ENCODE results near the gene CBR3.

CBR3 gene

GRCh38 chr21:36185523-36185922 lies 50.6 kb downstream of the CBR3 start:
- no peak for TF ChIP-seq CTCF (conservative IDR thresholded peaks at IDR 0.05; ENCODE audit: low read length)
- TF ChIP-seq EZH2phosphoT487 (IDR thresholded peaks at IDR 0.05; ENCODE audit: borderline replicate concordance): no peak
- Histone ChIP-seq H3K4me3 (ENCODE audit: low read length, poor library complexity, severe bottlenecking) (no peak overlapping the region), H4K20me1 (ENCODE audit: insufficient read depth, low read length, poor library complexity, severe bottlenecking) (no peaks in the 10 kb centered on the region), H3K9ac (ENCODE audit: low read depth, low read length, poor library complexity, severe bottlenecking) (no peak overlapping the region), H3K9me3 (ENCODE audit: insufficient read depth, low read depth, low read length) (no peaks in the 10 kb centered on the region), H3K9me2 (replicated peaks; ENCODE audit: low read depth, low read length) (no peaks in the 10 kb centered on the region), H3K4me2 (ENCODE audit: low read depth, low read length, poor library complexity, severe bottlenecking) (no peak overlapping the region), H2AFZ (ENCODE audit: low read length) (no peak overlapping the region), H3K4me1 (ENCODE audit: insufficient read depth, low read length, poor library complexity, severe bottlenecking) (no peaks in the 10 kb centered on the region), H3K27me3 (ENCODE audit: insufficient read depth, low read length, poor library complexity, severe bottlenecking) (no peaks in the 10 kb centered on the region), H3F3A (ENCODE audit: low read depth) (no peaks in the 10 kb centered on the region), H3K36me3 (ENCODE audit: insufficient read depth, low read length) (no peaks in the 10 kb centered on the region), H3K79me2 (ENCODE audit: insufficient read depth, low read length) (no peaks in the 10 kb centered on the region)

DNA sequence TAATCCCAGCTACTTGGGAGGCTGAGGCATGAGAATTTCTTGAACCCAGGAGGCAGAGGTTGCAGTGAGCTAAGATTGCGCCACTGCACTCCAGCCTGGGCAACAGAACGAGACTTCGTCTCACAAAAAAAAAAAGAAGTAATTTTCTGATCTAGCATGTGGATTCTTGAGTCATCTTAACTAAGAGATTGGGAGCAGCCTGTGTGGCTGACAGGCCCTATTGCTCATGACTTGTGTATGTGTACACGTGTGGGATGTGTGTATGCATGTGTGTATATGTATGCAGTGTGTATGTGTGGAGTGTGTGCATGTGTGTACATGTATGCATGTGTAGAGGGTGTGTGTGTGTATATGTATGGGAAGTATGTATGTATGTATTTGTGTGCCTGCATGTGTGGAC lies 51.2 kb downstream of the CBR3 start:
- H3K4me3 ChIP-seq (ENCODE audit: low read length, poor library complexity, severe bottlenecking): no peak overlapping the region
- no peak overlapping the region for H3K9ac ChIP-seq (ENCODE audit: low read depth, low read length, poor library complexity, severe bottlenecking)
- H3K9me3 ChIP-seq (ENCODE audit: insufficient read depth, low read depth, low read length): no peaks in the 10 kb centered on the region
- no peak overlapping the region for H3K4me2 ChIP-seq (ENCODE audit: low read depth, low read length, poor library complexity, severe bottlenecking)
- H3K36me3 ChIP-seq (ENCODE audit: insufficient read depth, low read length): no peaks in the 10 kb centered on the region
- no peaks in the 10 kb centered on the region for H4K20me1 ChIP-seq (ENCODE audit: insufficient read depth, low read length, poor library complexity, severe bottlenecking)
- TF ChIP-seq CTCF (conservative IDR thresholded peaks at IDR 0.05; ENCODE audit: low read length): no peak
- H3F3A ChIP-seq (ENCODE audit: low read depth): no peaks in the 10 kb centered on the region
- H3K27me3 ChIP-seq (ENCODE audit: insufficient read depth, low read length, poor library complexity, severe bottlenecking): no peaks in the 10 kb centered on the region
- H2AFZ ChIP-seq (ENCODE audit: low read length): no peak overlapping the region
- no peaks in the 10 kb centered on the region for H3K9me2 ChIP-seq (replicated peaks; ENCODE audit: low read depth, low read length)
- no peaks in the 10 kb centered on the region for H3K4me1 ChIP-seq (ENCODE audit: insufficient read depth, low read length, poor library complexity, severe bottlenecking)
- H3K79me2 ChIP-seq (ENCODE audit: insufficient read depth, low read length): no peaks in the 10 kb centered on the region

GRCh38 chr21:36186506-36187399 lies 51.9 kb downstream of the CBR3 start:
- Histone ChIP-seq H3K27me3 (ENCODE audit: insufficient read depth, low read length, poor library complexity, severe bottlenecking) (no peaks in the 10 kb centered on the region), H3K9me2 (replicated peaks; ENCODE audit: low read depth, low read length) (no peaks in the 10 kb centered on the region)

More at GRCh38 chr21:36186506-36187399, 51.9 kb downstream of the CBR3 start:
- H3K9me3 ChIP-seq (ENCODE audit: insufficient read depth, low read depth, low read length): no peaks in the 10 kb centered on the region
- no peaks in the 10 kb centered on the region for H4K20me1 ChIP-seq (ENCODE audit: insufficient read depth, low read length, poor library complexity, severe bottlenecking)
- no peak for TF ChIP-seq EZH2phosphoT487 (IDR thresholded peaks at IDR 0.05; ENCODE audit: borderline replicate concordance)
- TF ChIP-seq CTCF (conservative IDR thresholded peaks at IDR 0.05; ENCODE audit: low read length): no peak
- no peak overlapping the region for H2AFZ ChIP-seq (ENCODE audit: low read length)
- no peak overlapping the region for H3K4me2 ChIP-seq (ENCODE audit: low read depth, low read length, poor library complexity, severe bottlenecking)
- H3K9ac ChIP-seq (ENCODE audit: low read depth, low read length, poor library complexity, severe bottlenecking): no peak overlapping the region
- H3K79me2 ChIP-seq (ENCODE audit: insufficient read depth, low read length): no peaks in the 10 kb centered on the region
- H3K36me3 ChIP-seq (ENCODE audit: insufficient read depth, low read length): no peaks in the 10 kb centered on the region
- no peaks in the 10 kb centered on the region for H3F3A ChIP-seq (ENCODE audit: low read depth)
- no peaks in the 10 kb centered on the region for H3K4me1 ChIP-seq (ENCODE audit: insufficient read depth, low read length, poor library complexity, severe bottlenecking)
- no peak overlapping the region for H3K4me3 ChIP-seq (ENCODE audit: low read length, poor library complexity, severe bottlenecking)

Data from Loucy (cell line).